IMR-90 (cell line): ENCODE measurements around the gene NEK11. TPM values are rescaled to one million over a fixed set of nuclear protein-coding genes. Genes with fewer than 3 reads are reported as not detected.

Source experiments
- ATAC-seq: fragments of 200-7000 bp; cut with Tn5 transposase; 2 replicates; pipeline ENCODE4 v1.9.1; 2020; ENCODE audit warnings: low read depth, mild to moderate bottlenecking, moderate library complexity
- BruUV-seq: library from RNA; stranded (reverse); fragments of 400-500 nt; replicated peaks from 2 replicates; lab custom pipeline; 2021; lab: Mats Ljungman, UMichigan
- CTCF ChIA-PET: fragments of 300-600 bp; formaldehyde crosslinking; extraction: SDS; loops from one replicate; lab custom pipeline; 2021; ENCODE audit warnings: antibody characterized with exemption; lab: Yijun Ruan, JAX
- POLR2A ChIA-PET: fragments of 300-600 bp; sonication (Branson Sonifier 250); formaldehyde crosslinking; loops from one replicate; lab custom pipeline; 2022; ENCODE audit warnings: antibody characterized with exemption; ENCODE audit not compliant: unreplicated experiment; lab: Charles Lee
- DNase-seq: peaks from one replicate; pipeline ENCODE4 v3.0.0; 2013
- H2AFZ ChIP-seq: replicated peaks from 2 replicates; pipeline ENCODE3; 2013; ENCODE audit warnings: low read length, mild to moderate bottlenecking; ENCODE audit not compliant: poor library complexity
- H2AK5ac ChIP-seq: 2 replicates; pipeline ENCODE4 v1.6.1; 2013; ENCODE audit warnings: low read depth, low read length, inconsistent platforms
- H2AK9ac ChIP-seq: replicated peaks from 2 replicates; pipeline ENCODE3; 2013; ENCODE audit warnings: mild to moderate bottlenecking, low read depth, low read length, moderate library complexity; ENCODE audit not compliant: poor library complexity
- H2BK120ac ChIP-seq: 2 replicates; pipeline ENCODE4 v1.6.1; 2013; ENCODE audit warnings: low read depth, low read length, inconsistent platforms
- H2BK15ac ChIP-seq: 3 replicates; pipeline ENCODE4 v1.6.1; 2013; ENCODE audit warnings: low read depth, low read length, inconsistent platforms
- H2BK20ac ChIP-seq: 2 replicates; pipeline ENCODE4 v1.6.1; 2013; ENCODE audit warnings: low read depth, mild to moderate bottlenecking, inconsistent platforms, low read length, moderate library complexity
- H2BK5ac ChIP-seq: 2 replicates; pipeline ENCODE4 v1.6.1; 2013; ENCODE audit warnings: mild to moderate bottlenecking, low read depth, low read length, inconsistent platforms; ENCODE audit not compliant: poor library complexity, severe bottlenecking
- H3K14ac ChIP-seq: replicated peaks from 2 replicates; pipeline ENCODE4 v1.6.1; 2013; ENCODE audit warnings: low read depth, low read length, inconsistent platforms
- H3K18ac ChIP-seq: 2 replicates; pipeline ENCODE4 v1.6.1; 2013; ENCODE audit warnings: low read depth, low read length, control low read depth
- H3K23ac ChIP-seq: 2 replicates; pipeline ENCODE4 v1.6.1; 2013; ENCODE audit warnings: low read depth, low read length, inconsistent platforms
- H3K27ac ChIP-seq: 2 replicates; pipeline ENCODE4 v1.5.1; 2013; ENCODE audit warnings: mild to moderate bottlenecking, control low read depth, low read length; ENCODE audit not compliant: insufficient read depth
- H3K27me3 ChIP-seq: 2 replicates; pipeline ENCODE4 v1.6.1; 2013; ENCODE audit warnings: low read length; ENCODE audit not compliant: control insufficient read depth, insufficient read depth
- H3K36me3 ChIP-seq: 2 replicates; pipeline ENCODE4 v1.6.1; 2013; ENCODE audit warnings: low read length, mixed read lengths; ENCODE audit not compliant: control insufficient read depth, insufficient read depth
- H3K4ac ChIP-seq: 2 replicates; pipeline ENCODE4 v1.6.1; 2013; ENCODE audit warnings: low read depth, low read length, inconsistent platforms
- H3K4me1 ChIP-seq: 2 replicates; pipeline ENCODE4 v1.6.1; 2013; ENCODE audit warnings: low read length, mixed read lengths; ENCODE audit not compliant: control insufficient read depth, insufficient read depth
- H3K4me2 ChIP-seq: 2 replicates; pipeline ENCODE4 v1.6.1; 2013; ENCODE audit warnings: low read depth, mild to moderate bottlenecking, control low read depth, low read length, moderate library complexity
- H3K4me3 ChIP-seq: 2 replicates; pipeline ENCODE4 v1.5.1; 2013; ENCODE audit warnings: low read depth, mild to moderate bottlenecking, control low read depth, low read length, moderate library complexity; ENCODE audit not compliant: insufficient read depth
- H3K56ac ChIP-seq: 2 replicates; pipeline ENCODE4 v1.6.1; 2013; ENCODE audit warnings: low read length, inconsistent platforms; ENCODE audit not compliant: insufficient read depth; ENCODE audit errors: extremely low read depth
- H3K79me1 ChIP-seq, 2 experiments: 2 replicates each; pipeline ENCODE4 v1.6.1; 2013; ENCODE audit warnings: low read length in 2 of 2, inconsistent platforms in 1 of 2, low read depth in 1 of 2
- H3K9ac ChIP-seq: 2 replicates; pipeline ENCODE4 v1.6.1; 2013; ENCODE audit warnings: low read depth, low read length, control low read depth
- H3K9me1 ChIP-seq: 2 replicates; pipeline ENCODE4 v1.6.1; 2013; ENCODE audit warnings: low read length, inconsistent platforms; ENCODE audit not compliant: insufficient read depth
- H3K9me3 ChIP-seq: 2 replicates; pipeline ENCODE4 v1.6.1; 2013; ENCODE audit warnings: low read length; ENCODE audit not compliant: control insufficient read depth, insufficient read depth
- H4K20me1 ChIP-seq: 2 replicates; pipeline ENCODE4 v1.6.1; 2013; ENCODE audit warnings: low read length, inconsistent platforms; ENCODE audit not compliant: insufficient read depth
- H4K5ac ChIP-seq: 2 replicates; pipeline ENCODE4 v1.6.1; 2013; ENCODE audit warnings: mild to moderate bottlenecking, low read depth, low read length, control low read depth
- H4K8ac ChIP-seq, 2 experiments: 2 replicates each; pipeline ENCODE4 v1.6.1; 2013; ENCODE audit warnings: low read depth in 2 of 2, low read length in 2 of 2, control low read depth in 1 of 2, inconsistent platforms in 1 of 2
- H4K91ac ChIP-seq: 2 replicates; pipeline ENCODE4 v1.6.1; 2013; ENCODE audit warnings: low read depth, low read length, inconsistent platforms; ENCODE audit not compliant: insufficient read depth
- BHLHE40 ChIP-seq: fragments of 150-350 bp; IDR thresholded peaks from 2 replicates; pipeline ENCODE4 v1.6.1; 2016; ENCODE audit warnings: mild to moderate bottlenecking, low read depth, low read length
- FOS ChIP-seq: fragments of 150-350 bp; IDR thresholded peaks from 2 replicates; pipeline ENCODE4 v1.6.1; 2016; ENCODE audit warnings: low read depth, low read length
- MXI1 ChIP-seq: IDR thresholded peaks from 2 replicates; pipeline ENCODE4 v1.6.1; 2012; ENCODE audit warnings: low read depth, mild to moderate bottlenecking, low read length, moderate library complexity, borderline replicate concordance
- POLR2A ChIP-seq: IDR thresholded peaks from 2 replicates; pipeline ENCODE4 v1.6.1; 2012; ENCODE audit warnings: mild to moderate bottlenecking, low read depth, low read length
- WGBS, 2 experiments: methylation state at CpG; one replicate each; pipeline versions ENCODE4 v1.1.5 to v1.1.7; 2013; ENCODE audit warnings: missing lambda C conversion rate in 2 of 2; ENCODE audit not compliant: insufficient read length in 1 of 2; ENCODE audit errors: extremely low coverage in 2 of 2; 5-methylcytosine and 5-hydroxymethylcytosine counted together
- dilution Hi-C: fragments of 300-500 bp; cut with HindIII; formaldehyde crosslinking; loops from one replicate; pipeline ENCODE4 v1.14.3; 2018; ENCODE audit warnings: low sequenced_read_pairs; ENCODE audit not compliant: unreplicated experiment
- in situ Hi-C: fragments of 300-500 bp; cut with MboI; formaldehyde crosslinking; loops from 3 replicates; pipeline ENCODE4 v1.14.3; 2019; ENCODE audit warnings: low sequenced_read_pairs, inconsistent platforms, mixed read lengths
- intact Hi-C: fragments of 100-400 bp; cut with micrococcal nuclease; formaldehyde crosslinking; loops from 2 replicates; pipeline ENCODE4 v1.10.0; 2022
- polyA plus RNA-seq, 3 experiments: library from polyadenylated mRNA; depleted of rRNA; stranded (reverse); fragments of >200 nt; gene quantifications; 2 replicates each; pipeline ENCODE4 v1.2.3, GENCODE V29; 2012; ENCODE audit warnings: low replicate concordance in 1 of 3
- total RNA-seq: library from RNA; depleted of rRNA; stranded (reverse); fragments of >200 nt; gene quantifications from 2 replicates; pipeline ENCODE4 v1.2.3, GENCODE V29; 2012
- TF ChIP-seq, protein P1 (sequence below): fragments of 150-350 bp; IDR thresholded peaks from 2 replicates; pipeline ENCODE4 v1.6.1; 2017; ENCODE audit warnings: mild to moderate bottlenecking, antibody characterized with exemption, low read length, low read depth

NEK11 gene
- total and polyA plus RNA-seq, 2 of the 4 experiments (the other 2 are of a cell fraction): 1.1 to 1.6 TPM

DNA sequence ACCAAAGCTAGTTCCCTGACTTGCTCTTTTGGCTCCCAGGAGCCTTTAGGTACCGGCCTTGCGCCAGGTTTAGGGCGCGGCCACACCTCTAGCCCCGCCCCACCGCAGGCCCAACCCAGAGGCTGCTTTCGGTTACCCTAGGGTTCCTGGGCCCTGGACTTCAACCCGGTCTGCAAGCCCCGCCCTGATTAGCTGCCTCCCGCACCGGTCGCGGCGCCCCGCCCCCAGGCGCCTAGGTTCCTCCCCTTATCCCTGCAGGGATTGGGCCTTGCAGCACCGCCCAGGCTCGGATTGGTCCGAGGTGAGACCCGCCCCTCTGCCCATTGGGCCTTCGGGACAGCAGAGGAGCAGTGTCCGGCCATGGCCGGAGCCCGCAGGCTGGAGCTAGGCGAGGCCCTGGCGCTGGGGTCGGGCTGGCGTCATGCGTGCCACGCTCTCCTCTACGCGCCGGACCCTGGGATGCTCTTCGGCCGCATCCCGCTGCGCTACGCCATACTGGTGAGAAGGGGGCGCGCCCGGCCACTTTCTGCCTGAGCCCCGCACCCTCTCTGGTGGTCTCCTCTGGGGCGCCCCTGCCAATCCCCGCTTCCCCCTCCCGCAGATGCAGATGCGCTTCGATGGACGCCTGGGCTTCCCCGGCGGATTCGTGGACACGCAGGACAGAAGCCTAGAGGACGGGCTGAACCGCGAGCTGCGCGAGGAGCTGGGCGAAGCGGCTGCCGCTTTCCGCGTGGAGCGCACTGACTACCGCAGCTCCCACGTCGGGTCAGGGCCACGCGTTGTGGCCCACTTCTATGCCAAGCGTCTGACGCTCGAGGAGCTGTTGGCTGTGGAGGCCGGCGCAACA, 355.0 kb downstream of the NEK11 start, which contains the start of gene NUDT16:
Gene NUDT16 (plus strand): TSS at position 330 of the 847 bp plus-strand sequence. CDS start 31 bp downstream, at position 361.
- WGBS, 2 experiments: 1% methylated on average over 32 of the region's 73 CpGs; no CpG with 5 or more reads in 1 of the 2 experiments
- H3K9me1 ChIP-seq: peaks cover 8% of the 10 kb centered on the region
- dilution Hi-C loops: no loop called here
- peak within 1 kb of the TSS; percentile 94 for H3K4me2 ChIP-seq
- intact Hi-C loops: loop anchor here (5.0 kb wide), 2 partner anchors 121 to 489 kb away; partner anchors contain the start of genes ATP2C1 and MRPL3
- peak within 1 kb of the TSS; percentile 10 for H2BK5ac ChIP-seq
- peak within 1 kb of the TSS; percentile 68 for H3K27ac ChIP-seq
- peak within 1 kb of the TSS; percentile 32 for H4K5ac ChIP-seq
- peak within 1 kb of the TSS; percentile 1; the same call in 1 of the 2 replicates for H3K56ac ChIP-seq
- peak within 1 kb of the TSS; percentile 97 for H2AFZ ChIP-seq
- in situ Hi-C loops: no loop called here
- BruUV-seq: no TSS peak
- peak within 1 kb of the TSS; percentile 42; the same call in 1 of the 2 replicates for H3K18ac ChIP-seq
- no peaks in the 10 kb centered on the region for H3K27me3 ChIP-seq
- peak within 1 kb of the TSS; percentile 75 to 96 for H4K8ac ChIP-seq
- peaks cover 10% of the 10 kb centered on the region for H3K36me3 ChIP-seq
- peak within 1 kb of the TSS; percentile 95 for H3K14ac ChIP-seq
- peak within 1 kb of the TSS; percentile 89 for H2AK9ac ChIP-seq
- H3K79me1 ChIP-seq: peaks cover 19 to 41% of the 10 kb centered on the region in 2 experiments
- DNase-seq (peak; percentile 98), ATAC-seq (peak; percentile 99)
- H3K23ac ChIP-seq: peak within 1 kb of the TSS; percentile 56
- peak within 1 kb of the TSS; percentile 34; the same call in 1 of the 2 replicates for H2AK5ac ChIP-seq
- ChIA-PET CTCF (interaction anchor here (0.7 to 1.4 kb wide), 2 partner anchors 21 to 241 kb away, joined by 3 read pairs; no protein-coding TSS in a partner anchor), POLR2A (interaction anchor here (0.6 kb wide), 1 partner anchor 57 kb away, joined by 4 read pairs; no protein-coding TSS in a partner anchor)
- peak within 1 kb of the TSS; percentile 81 for H3K9ac ChIP-seq
- H2BK15ac ChIP-seq: no peak within 1 kb of the TSS
- no peak for TF ChIP-seq BHLHE40
- peak; percentile 79 for TF ChIP-seq POLR2A
- TF ChIP-seq, protein P1, sequence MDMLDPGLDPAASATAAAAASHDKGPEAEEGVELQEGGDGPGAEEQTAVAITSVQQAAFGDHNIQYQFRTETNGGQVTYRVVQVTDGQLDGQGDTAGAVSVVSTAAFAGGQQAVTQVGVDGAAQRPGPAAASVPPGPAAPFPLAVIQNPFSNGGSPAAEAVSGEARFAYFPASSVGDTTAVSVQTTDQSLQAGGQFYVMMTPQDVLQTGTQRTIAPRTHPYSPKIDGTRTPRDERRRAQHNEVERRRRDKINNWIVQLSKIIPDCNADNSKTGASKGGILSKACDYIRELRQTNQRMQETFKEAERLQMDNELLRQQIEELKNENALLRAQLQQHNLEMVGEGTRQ: 0 out of 2 replicates have a peak, but pooled peaks have one; percentile 5
- TF ChIP-seq FOS: peak; percentile 45; the same call in 1 of the 2 replicates
- peak; percentile 76 for TF ChIP-seq MXI1
- no peak within 1 kb of the TSS for H2BK20ac ChIP-seq
- H3K4me1 ChIP-seq: 0 out of 2 replicates have a peak, but pooled peaks cover 2% of the 10 kb centered on the region
- H3K9me3 ChIP-seq: no peaks in the 10 kb centered on the region
- peak within 1 kb of the TSS; percentile 79 for H4K91ac ChIP-seq
- peak within 1 kb of the TSS; percentile 86 for H3K4ac ChIP-seq
- H3K4me3 ChIP-seq: peak within 1 kb of the TSS; percentile 87
- H4K20me1 ChIP-seq: no peaks in the 10 kb centered on the region
- H2BK120ac ChIP-seq: peak within 1 kb of the TSS; percentile 41; the same call in 1 of the 2 replicates
